K562 (cell line): ENCODE measurements around the gene ELOB. TPM values are rescaled to one million over a fixed set of nuclear protein-coding genes. Genes with fewer than 3 reads are reported as not detected.

Experiments used
- ATAC-seq: fragments of 200-7000 bp; cut with Tn5 transposase; 3 replicates; pipeline ENCODE4 v1.9.1; 2020; ENCODE audit warnings: moderate library complexity
- BruUV-seq: library from RNA; stranded (reverse); fragments of 400-500 nt; replicated peaks from 2 replicates; lab custom pipeline; 2021; lab: Mats Ljungman, UMichigan
- CTCF ChIA-PET: fragments of 300-600 bp; formaldehyde crosslinking; extraction: SDS; loops from one replicate; lab custom pipeline; 2021; ENCODE audit warnings: low intra/inter-chr PET ratio; lab: Yijun Ruan, JAX
- POLR2A ChIA-PET: fragments of 300-600, 350-650 bp; sonication (Branson Sonifier 250); formaldehyde crosslinking; extraction: SDS; loops from one replicate; lab custom pipeline; 2021; ENCODE audit warnings: antibody characterized with exemption, inconsistent platforms; lab: Yijun Ruan, JAX
- DNase-seq, 4 experiments: peaks; one replicate each; pipeline versions ENCODE4 v3.0.0 to v3.0.0-alpha.2; 2011 to 2018; ENCODE audit warnings: low spot score in 3 of 4, mixed read lengths in 3 of 4; ENCODE audit errors: extremely low read depth in 1 of 4
- FAIRE-seq: peaks from 2 replicates; lab custom pipeline; 2011; peaks lifted over from hg19 to GRCh38; lab: Jason Lieb, UNC
- H2AFZ ChIP-seq: 2 replicates; pipeline ENCODE4 v1.6.0; 2011; ENCODE audit warnings: low read depth, low read length, control low read depth, inconsistent platforms
- H3K27ac ChIP-seq: fragments of 200-600 bp; 3 replicates; pipeline ENCODE4 v1.8.0; 2011; ENCODE audit warnings: low read depth, mild to moderate bottlenecking, control low read depth, inconsistent platforms, low read length, moderate library complexity, mixed read lengths; ENCODE audit errors: extremely low read depth
- H3K27me3 ChIP-seq, 2 experiments: fragments of 300-600 bp in 1 of 2; 2 replicates in 1 of 2; 3 replicates in 1 of 2; pipeline versions ENCODE4 v1.6.0 to v1.8.0; 2011; ENCODE audit warnings: inconsistent platforms in 2 of 2, low read length in 2 of 2, mild to moderate bottlenecking in 1 of 2, mixed read lengths in 1 of 2, moderate library complexity in 1 of 2; ENCODE audit not compliant: control insufficient read depth in 2 of 2, insufficient read depth in 2 of 2
- H3K36me3 ChIP-seq: fragments of 300-600 bp; 3 replicates; pipeline ENCODE4 v1.8.0; 2011; ENCODE audit warnings: mild to moderate bottlenecking, low read length, inconsistent platforms; ENCODE audit not compliant: control insufficient read depth, insufficient read depth
- H3K4me1 ChIP-seq, 2 experiments: fragments of 200-600 bp in 1 of 2; replicated peaks in 1 of 2; 2 replicates in 1 of 2; 3 replicates in 1 of 2; pipeline versions ENCODE4 v1.5.1 to v1.8.0; 2011; ENCODE audit warnings: inconsistent platforms in 2 of 2, low read length in 2 of 2, mild to moderate bottlenecking in 1 of 2, mixed read lengths in 1 of 2, moderate library complexity in 1 of 2; ENCODE audit not compliant: control insufficient read depth in 2 of 2, insufficient read depth in 2 of 2
- H3K4me2 ChIP-seq: 2 replicates; pipeline ENCODE4 v1.6.1; 2011; ENCODE audit warnings: low read length, control low read depth, inconsistent platforms, mixed read lengths; ENCODE audit not compliant: insufficient read depth
- H3K4me3 ChIP-seq: fragments of 200-600 bp; sonication (generic), shearing (Covaris generic); 2 replicates; pipeline ENCODE4 v1.5.1; 2016; ENCODE audit warnings: control low read depth, inconsistent platforms
- H3K79me2 ChIP-seq: fragments of 200-600 bp; 3 replicates; pipeline ENCODE4 v1.8.0; 2011; ENCODE audit warnings: low read length, inconsistent platforms; ENCODE audit not compliant: control insufficient read depth, insufficient read depth
- H3K9ac ChIP-seq, 2 experiments: 2 replicates each; pipeline versions ENCODE4 v1.6.0 to v1.6.1; 2011; ENCODE audit warnings: low read depth in 2 of 2, low read length in 2 of 2, control low read depth in 1 of 2, inconsistent platforms in 1 of 2, mild to moderate bottlenecking in 1 of 2, mixed read lengths in 1 of 2; ENCODE audit not compliant: insufficient read depth in 1 of 2
- H3K9me1 ChIP-seq: one replicate; pipeline ENCODE4 v1.6.0; 2011; ENCODE audit warnings: inconsistent platforms, mild to moderate bottlenecking, low read length, moderate library complexity; ENCODE audit not compliant: control insufficient read depth, insufficient read depth
- H3K9me3 ChIP-seq: replicated peaks from 2 replicates; pipeline ENCODE4 v1.5.1; 2011; ENCODE audit warnings: low read depth, low read length, inconsistent platforms; ENCODE audit not compliant: control insufficient read depth, insufficient read depth
- H4K20me1 ChIP-seq: replicated peaks from 2 replicates; pipeline ENCODE4 v1.6.1; 2011; ENCODE audit warnings: low read length, inconsistent platforms, mixed read lengths; ENCODE audit not compliant: control insufficient read depth, insufficient read depth
- BDP1 ChIP-seq: IDR thresholded peaks from 3 replicates; pipeline ENCODE4 v1.6.1; 2011; ENCODE audit not compliant: insufficient read length, insufficient read depth
- EP300 ChIP-seq: IDR thresholded peaks from 2 replicates; pipeline ENCODE4 v1.6.1; 2012; ENCODE audit warnings: low read length, improper control_type of control experiment
- GABPB2 ChIP-seq: fragments of 250-450 bp; sonication (Bioruptor Pico); conservative IDR thresholded peaks from 2 replicates; pipeline ENCODE4 v1.5.1; 2021; ENCODE audit warnings: mild to moderate bottlenecking
- HNRNPH1 ChIP-seq: fragments of 200-400 bp; formaldehyde crosslinking; optimal IDR thresholded peaks from 2 replicates; pipeline ENCODE3; 2017; ENCODE audit warnings: low read depth, mild to moderate bottlenecking, low read length, moderate library complexity
- MEF2A ChIP-seq: IDR thresholded peaks from 2 replicates; pipeline ENCODE4 v1.6.1; 2011; ENCODE audit warnings: low read depth, mild to moderate bottlenecking, low read length, moderate library complexity; ENCODE audit not compliant: control insufficient read depth
- SMAD2 ChIP-seq: fragments of 150-350 bp; IDR thresholded peaks from 2 replicates; pipeline ENCODE4 v1.6.1; 2014; ENCODE audit warnings: low read depth, mild to moderate bottlenecking, low read length
- SMC3 ChIP-seq: conservative IDR thresholded peaks from 2 replicates; pipeline ENCODE4 v1.6.1; 2011; ENCODE audit warnings: low read depth, low read length, improper control_type of control experiment; ENCODE audit not compliant: insufficient read depth
- TAF7 ChIP-seq: fragments of 450-650 bp; IDR thresholded peaks from 2 replicates; pipeline ENCODE4 v1.6.1; 2016; ENCODE audit warnings: missing genetic modification characterization, missing compliant biosample characterization
- ZFP36 ChIP-seq: fragments of 150-350 bp; IDR thresholded peaks from 2 replicates; pipeline ENCODE4 v1.6.1; 2018; ENCODE audit warnings: low read length, low read depth; ENCODE audit not compliant: partially characterized antibody
- ZNF146 ChIP-seq: IDR thresholded peaks from one replicate; pipeline ENCODE4 v1.6.1; 2018; ENCODE audit warnings: missing compliant biosample characterization; ENCODE audit not compliant: unreplicated experiment
- ZNF175 ChIP-seq: fragments of 200-800 bp; sonication (Bioruptor generic); IDR thresholded peaks from 2 replicates; pipeline ENCODE4 v1.6.1; 2016; ENCODE audit warnings: low read depth, mild to moderate bottlenecking, missing genetic modification characterization, missing compliant biosample characterization
- ZNF232 ChIP-seq: sonication (generic); formaldehyde crosslinking; IDR thresholded peaks from 2 replicates; pipeline ENCODE4 v1.8.0; 2022; ENCODE audit warnings: mild to moderate bottlenecking, missing genetic modification reagents
- ZNF778 ChIP-seq: fragments of 450-650 bp; formaldehyde crosslinking; IDR thresholded peaks from 2 replicates; pipeline ENCODE4 v1.4.0; 2020; ENCODE audit warnings: mild to moderate bottlenecking, moderate library complexity
- ZNF785 ChIP-seq: fragments of 250-450 bp; sonication (Bioruptor Pico); IDR thresholded peaks from 2 replicates; pipeline ENCODE4 v1.4.0; 2020; ENCODE audit warnings: mild to moderate bottlenecking
- WGBS: fragments of 100-300 bp; shearing (Covaris generic); methylation state at CpG from one replicate; pipeline ENCODE4 v1.1.6; 2016; ENCODE audit warnings: low coverage, mixed read lengths; ENCODE audit not compliant: insufficient coverage; ENCODE audit errors: missing lambda C conversion rate; 5-methylcytosine and 5-hydroxymethylcytosine counted together
- in situ Hi-C: fragments of 300-500 bp; cut with MboI; formaldehyde crosslinking; loops from 4 replicates; pipeline ENCODE4 v1.15.0; 2018; ENCODE audit warnings: inconsistent platforms, mixed read lengths
- intact Hi-C: fragments of 100-400 bp; cut with micrococcal nuclease; formaldehyde crosslinking; loops from 2 replicates; pipeline ENCODE4 v1.14.2; 2022
- polyA plus RNA-seq, 8 experiments: library from polyadenylated mRNA; depleted of rRNA in 4 of 8; stranded (reverse) in 5 of 8; unstranded in 3 of 8; fragments of >200 nt; fragmentation: Nextera tagmentation in 2 of 8; fragmentation: Illumina TruSeq in 1 of 8; extraction: Ambion mirVana in 2 of 8; extraction: Trizol in 1 of 8; gene quantifications; 2 replicates each; pipeline versions ENCODE4 v1.2.1 to v1.2.3, GENCODE V29; 2011 to 2014; ENCODE audit warnings: inconsistent platforms in 1 of 8, missing spikeins in 1 of 8
- total RNA-seq, 7 experiments: library from RNA; depleted of rRNA in 6 of 7; stranded (reverse); fragments of >200 nt in 6 of 7; fragmentation: Illumina TruSeq in 2 of 7; extraction: Trizol in 2 of 7; gene quantifications; 2 replicates each; pipeline versions ENCODE4 v1.2.1 to v1.2.3, GENCODE V29; 2011 to 2021; ENCODE audit warnings: low replicate concordance in 1 of 7
- TF ChIP-seq, protein P1 (sequence below): fragments of 450-650 bp; formaldehyde crosslinking; conservative IDR thresholded peaks from 2 replicates; pipeline ENCODE4 v1.4.0; 2022; ENCODE audit warnings: mild to moderate bottlenecking, missing genetic modification characterization
- TF ChIP-seq, protein P2 (sequence below): fragments of 450-650 bp; IDR thresholded peaks from 2 replicates; pipeline ENCODE4 v1.6.1; 2016; ENCODE audit warnings: borderline replicate concordance

The ELOB gene
- total and polyA plus RNA-seq, 9 of the 15 experiments (the other 6 are each of a cell fraction or from before 2014, with no cell fraction given) = 63.2 to 791 (median 237) TPM

GRCh38 chr16:2783581-2784357 lies 6.7 kb upstream of the ELOB start (continued):
- TF ChIP-seq ZNF146 (CRISPR knock-in tag) (no peak), TAF7 (no peak), SMC3 (no peak), ZFP36 (no peak)
- TF ChIP-seq, protein P1, sequence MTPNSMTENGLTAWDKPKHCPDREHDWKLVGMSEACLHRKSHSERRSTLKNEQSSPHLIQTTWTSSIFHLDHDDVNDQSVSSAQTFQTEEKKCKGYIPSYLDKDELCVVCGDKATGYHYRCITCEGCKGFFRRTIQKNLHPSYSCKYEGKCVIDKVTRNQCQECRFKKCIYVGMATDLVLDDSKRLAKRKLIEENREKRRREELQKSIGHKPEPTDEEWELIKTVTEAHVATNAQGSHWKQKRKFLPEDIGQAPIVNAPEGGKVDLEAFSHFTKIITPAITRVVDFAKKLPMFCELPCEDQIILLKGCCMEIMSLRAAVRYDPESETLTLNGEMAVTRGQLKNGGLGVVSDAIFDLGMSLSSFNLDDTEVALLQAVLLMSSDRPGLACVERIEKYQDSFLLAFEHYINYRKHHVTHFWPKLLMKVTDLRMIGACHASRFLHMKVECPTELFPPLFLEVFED (CRISPR knock-in tag) = no peak

DNA sequence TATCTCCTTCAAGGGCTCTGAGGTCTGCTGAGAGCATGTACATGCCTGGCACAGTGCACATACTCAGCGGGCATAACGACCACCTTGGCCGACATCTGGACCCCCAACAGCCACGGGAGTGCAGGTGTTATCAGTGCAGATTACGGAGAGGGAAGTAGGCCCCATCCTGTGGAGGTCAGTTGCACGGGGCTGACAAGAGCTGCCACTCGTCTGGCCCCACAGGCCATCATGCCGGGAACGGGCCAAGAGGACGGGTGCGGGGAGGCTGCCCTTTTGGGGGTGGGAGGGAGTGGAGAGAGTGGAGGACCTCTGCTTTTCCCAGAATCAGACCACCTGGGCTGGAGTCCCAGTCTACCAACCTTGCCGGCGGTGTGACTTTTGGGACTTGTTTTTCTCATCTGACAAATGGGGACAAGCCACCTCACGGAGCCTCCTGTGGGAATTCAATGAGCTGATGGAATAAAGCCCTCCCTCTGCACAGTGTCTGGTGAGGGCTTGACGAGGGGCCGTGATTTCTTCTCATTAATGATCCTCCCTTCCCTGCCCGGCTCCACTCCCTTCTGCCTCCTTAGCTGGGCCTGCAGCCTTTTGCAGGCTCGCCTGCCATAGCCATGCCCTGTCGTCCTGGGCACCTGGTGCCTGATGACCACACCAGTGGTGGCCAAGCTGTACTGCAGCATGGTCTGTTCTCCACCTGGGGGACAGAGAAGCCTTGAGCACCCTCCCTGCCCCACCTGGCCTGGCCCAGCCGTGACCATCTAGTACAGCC lies 5.7 kb upstream of the ELOB start:
- peaks cover under 1% of the 10 kb centered on the region; the same call in 1 of the 3 replicates for H3K36me3 ChIP-seq
- 66% methylated on average over 17 of the region's 20 CpGs for WGBS
- FAIRE-seq = no peak
- H3K4me3 ChIP-seq = no peak overlapping the region
- in situ Hi-C loops = no loop called here
- no peaks in the 10 kb centered on the region for H3K9me1 ChIP-seq
- no peak overlapping the region for H2AFZ ChIP-seq
- POLR2A ChIA-PET = interaction anchor here (0.6 to 2.4 kb wide), 3 partner anchors 8 to 29 kb away, joined by 3 to 10 read pairs (median 8); no protein-coding TSS in a partner anchor
- intact Hi-C loops = no loop called here
- no peaks in the 10 kb centered on the region for H3K9me3 ChIP-seq
- peak overlapping the region in 1 of 2 experiments; percentile 43; a peak in 2 of 4 replicates for H3K9ac ChIP-seq
- DNase-seq = no peak
- peaks cover 4 to 47% of the 10 kb centered on the region in 2 experiments; a peak in 4 of 5 replicates for H3K4me1 ChIP-seq
- H4K20me1 ChIP-seq = no peaks in the 10 kb centered on the region
- ATAC-seq = no peak
- peaks cover 0 to 3% of the 10 kb centered on the region in 2 experiments; a peak in 2 of 5 replicates for H3K27me3 ChIP-seq
- no peak overlapping the region for H3K4me2 ChIP-seq
- no TSS peak for BruUV-seq
- CTCF ChIA-PET = no interaction called here
- H3K79me2 ChIP-seq = peaks cover 9% of the 10 kb centered on the region
- no peak overlapping the region for H3K27ac ChIP-seq
- TF ChIP-seq ZNF785 (CRISPR knock-in tag) (no peak), GABPB2 (no peak), HNRNPH1 (no peak), ZNF778 (no peak), SMAD2 (no peak), BDP1 (no peak), ZNF175 (CRISPR knock-in tag) (no peak), ZNF232 (CRISPR knock-in tag) (no peak), EP300 (no peak), MEF2A (no peak)
- TF ChIP-seq, protein P2, sequence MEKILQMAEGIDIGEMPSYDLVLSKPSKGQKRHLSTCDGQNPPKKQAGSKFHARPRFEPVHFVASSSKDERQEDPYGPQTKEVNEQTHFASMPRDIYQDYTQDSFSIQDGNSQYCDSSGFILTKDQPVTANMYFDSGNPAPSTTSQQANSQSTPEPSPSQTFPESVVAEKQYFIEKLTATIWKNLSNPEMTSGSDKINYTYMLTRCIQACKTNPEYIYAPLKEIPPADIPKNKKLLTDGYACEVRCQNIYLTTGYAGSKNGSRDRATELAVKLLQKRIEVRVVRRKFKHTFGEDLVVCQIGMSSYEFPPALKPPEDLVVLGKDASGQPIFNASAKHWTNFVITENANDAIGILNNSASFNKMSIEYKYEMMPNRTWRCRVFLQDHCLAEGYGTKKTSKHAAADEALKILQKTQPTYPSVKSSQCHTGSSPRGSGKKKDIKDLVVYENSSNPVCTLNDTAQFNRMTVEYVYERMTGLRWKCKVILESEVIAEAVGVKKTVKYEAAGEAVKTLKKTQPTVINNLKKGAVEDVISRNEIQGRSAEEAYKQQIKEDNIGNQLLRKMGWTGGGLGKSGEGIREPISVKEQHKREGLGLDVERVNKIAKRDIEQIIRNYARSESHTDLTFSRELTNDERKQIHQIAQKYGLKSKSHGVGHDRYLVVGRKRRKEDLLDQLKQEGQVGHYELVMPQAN = no peak
